Osteocyte (in vitro differentiated cells): Measurements from ENCODE around the gene TMEM145. TPM values are rescaled to one million over a fixed set of nuclear protein-coding genes. Genes with fewer than 3 reads are reported as not detected.

ENCODE experiments used
- DNase-seq: peaks from one replicate; pipeline ENCODE4 v3.0.0; 2021; ENCODE audit warnings: mixed read lengths; ENCODE audit not compliant: unreplicated experiment; ENCODE audit errors: extremely low spot score
- H3K27ac Mint-ChIP-seq: one replicate; pipeline ENCODE4 v1.8.0; 2021; ENCODE audit warnings: mild to moderate bottlenecking, mixed read lengths; ENCODE audit not compliant: unreplicated experiment
- H3K27me3 Mint-ChIP-seq: one replicate; pipeline ENCODE4 v1.8.0; 2021; ENCODE audit warnings: mixed read lengths; ENCODE audit not compliant: unreplicated experiment
- H3K36me3 Mint-ChIP-seq: one replicate; pipeline ENCODE4 v1.8.0; 2021; ENCODE audit warnings: mixed read lengths; ENCODE audit not compliant: unreplicated experiment
- H3K4me1 Mint-ChIP-seq: one replicate; pipeline ENCODE4 v1.8.0; 2021; ENCODE audit warnings: mixed read lengths; ENCODE audit not compliant: unreplicated experiment
- H3K4me3 Mint-ChIP-seq: one replicate; pipeline ENCODE4 v1.8.0; 2021; ENCODE audit warnings: mild to moderate bottlenecking, moderate library complexity, mixed read lengths; ENCODE audit not compliant: unreplicated experiment
- H3K9me3 Mint-ChIP-seq: one replicate; pipeline ENCODE4 v1.8.0; 2021; ENCODE audit warnings: mixed read lengths; ENCODE audit not compliant: unreplicated experiment
- total RNA-seq: library from RNA; stranded (reverse); gene quantifications from 2 replicates; pipeline ENCODE4 v1.2.1, GENCODE V29; 2021
- TF ChIP-seq, protein P1 (sequence below): fragments of 200-600 bp; sonication (generic); IDR thresholded peaks from 2 replicates; pipeline ENCODE4 v1.5.0; 2021; ENCODE audit warnings: antibody characterized with exemption, mild to moderate bottlenecking, moderate library complexity

The TMEM145 gene
- total RNA-seq, 1 donor from 2014 or later, result 0.78 TPM

DNA sequence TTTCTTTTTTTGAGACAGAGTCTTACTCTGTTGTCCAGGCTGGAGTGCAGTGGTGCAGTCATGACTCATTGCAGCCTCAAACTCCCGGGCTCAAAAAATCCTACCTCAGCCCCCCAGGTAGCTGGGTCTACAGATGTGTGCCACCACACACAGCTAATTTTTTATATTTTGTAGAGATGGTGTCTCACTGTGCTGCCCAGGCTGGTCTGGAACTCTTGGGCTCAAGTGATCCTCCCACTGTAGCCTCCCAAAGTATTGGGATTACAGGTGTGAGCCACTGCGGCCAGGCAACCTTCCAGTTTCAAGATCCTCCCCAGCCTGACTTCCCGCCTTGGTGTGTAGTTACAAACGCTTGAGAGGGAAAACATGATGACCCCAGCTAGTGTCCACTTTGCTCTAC, 54.8 kb downstream of the TMEM145 start:
- H3K27ac Mint-ChIP-seq, result no peak overlapping the region
- H3K9me3 Mint-ChIP-seq, result no peaks in the 10 kb centered on the region
- H3K27me3 Mint-ChIP-seq, result no peaks in the 10 kb centered on the region
- no peak for DNase-seq
- no peak overlapping the region for H3K4me3 Mint-ChIP-seq
- peaks cover 16% of the 10 kb centered on the region for H3K4me1 Mint-ChIP-seq
- peaks cover 29% of the 10 kb centered on the region for H3K36me3 Mint-ChIP-seq
- TF ChIP-seq, protein P1, sequence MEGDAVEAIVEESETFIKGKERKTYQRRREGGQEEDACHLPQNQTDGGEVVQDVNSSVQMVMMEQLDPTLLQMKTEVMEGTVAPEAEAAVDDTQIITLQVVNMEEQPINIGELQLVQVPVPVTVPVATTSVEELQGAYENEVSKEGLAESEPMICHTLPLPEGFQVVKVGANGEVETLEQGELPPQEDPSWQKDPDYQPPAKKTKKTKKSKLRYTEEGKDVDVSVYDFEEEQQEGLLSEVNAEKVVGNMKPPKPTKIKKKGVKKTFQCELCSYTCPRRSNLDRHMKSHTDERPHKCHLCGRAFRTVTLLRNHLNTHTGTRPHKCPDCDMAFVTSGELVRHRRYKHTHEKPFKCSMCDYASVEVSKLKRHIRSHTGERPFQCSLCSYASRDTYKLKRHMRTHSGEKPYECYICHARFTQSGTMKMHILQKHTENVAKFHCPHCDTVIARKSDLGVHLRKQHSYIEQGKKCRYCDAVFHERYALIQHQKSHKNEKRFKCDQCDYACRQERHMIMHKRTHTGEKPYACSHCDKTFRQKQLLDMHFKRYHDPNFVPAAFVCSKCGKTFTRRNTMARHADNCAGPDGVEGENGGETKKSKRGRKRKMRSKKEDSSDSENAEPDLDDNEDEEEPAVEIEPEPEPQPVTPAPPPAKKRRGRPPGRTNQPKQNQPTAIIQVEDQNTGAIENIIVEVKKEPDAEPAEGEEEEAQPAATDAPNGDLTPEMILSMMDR, result no peak

DNA sequence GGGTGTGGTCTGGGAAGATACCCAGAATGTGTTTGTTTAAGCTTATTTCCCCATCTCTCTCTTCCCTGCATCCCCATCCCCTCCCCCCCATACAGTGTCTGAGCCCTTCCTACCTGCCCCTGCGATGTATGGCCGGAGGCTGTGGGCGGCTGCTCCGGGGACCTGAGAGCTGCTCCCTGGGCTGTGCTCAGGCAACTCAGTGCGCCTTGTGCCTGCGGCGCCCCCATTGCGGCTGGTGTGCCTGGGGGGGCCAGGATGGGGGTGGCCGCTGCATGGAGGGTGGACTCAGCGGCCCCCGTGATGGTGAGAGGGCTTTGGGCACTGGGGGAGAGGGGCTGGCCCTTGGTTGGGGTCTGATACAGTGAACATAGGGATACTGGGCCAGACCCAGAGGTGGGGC, 55.3 kb downstream of the TMEM145 start:
- Mint-ChIP-seq H3K9me3 (no peaks in the 10 kb centered on the region), H3K4me3 (no peak overlapping the region), H3K36me3 (peaks cover 25% of the 10 kb centered on the region), H3K27ac (no peak overlapping the region), H3K27me3 (no peaks in the 10 kb centered on the region), H3K4me1 (peaks cover 16% of the 10 kb centered on the region)
- DNase-seq, result no peak
- TF ChIP-seq, protein P1, result no peak

DNA sequence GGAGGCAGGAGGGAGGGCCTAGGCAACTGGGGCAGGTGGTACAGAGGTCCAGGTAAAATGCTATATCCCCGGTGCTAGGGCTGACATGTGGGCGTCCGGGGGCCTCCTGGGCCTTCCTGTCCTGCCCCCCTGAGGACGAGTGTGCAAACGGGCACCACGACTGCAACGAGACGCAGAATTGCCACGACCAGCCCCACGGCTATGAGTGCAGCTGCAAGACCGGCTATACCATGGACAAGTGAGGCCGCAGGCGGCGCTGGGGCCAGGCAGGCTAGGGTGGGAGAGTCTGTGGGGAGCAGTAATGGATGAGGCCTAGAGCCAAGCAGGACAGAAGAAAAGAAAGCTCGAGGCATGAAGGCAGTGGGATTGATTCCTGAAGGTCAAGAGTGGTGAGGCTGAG, 55.7 kb downstream of the TMEM145 start:
- TF ChIP-seq, protein P1, result no peak
- Mint-ChIP-seq H3K36me3 (peaks cover 20% of the 10 kb centered on the region), H3K9me3 (no peaks in the 10 kb centered on the region), H3K27me3 (no peaks in the 10 kb centered on the region), H3K27ac (no peak overlapping the region), H3K4me3 (no peak overlapping the region), H3K4me1 (peaks cover 16% of the 10 kb centered on the region)
- DNase-seq, result no peak

DNA sequence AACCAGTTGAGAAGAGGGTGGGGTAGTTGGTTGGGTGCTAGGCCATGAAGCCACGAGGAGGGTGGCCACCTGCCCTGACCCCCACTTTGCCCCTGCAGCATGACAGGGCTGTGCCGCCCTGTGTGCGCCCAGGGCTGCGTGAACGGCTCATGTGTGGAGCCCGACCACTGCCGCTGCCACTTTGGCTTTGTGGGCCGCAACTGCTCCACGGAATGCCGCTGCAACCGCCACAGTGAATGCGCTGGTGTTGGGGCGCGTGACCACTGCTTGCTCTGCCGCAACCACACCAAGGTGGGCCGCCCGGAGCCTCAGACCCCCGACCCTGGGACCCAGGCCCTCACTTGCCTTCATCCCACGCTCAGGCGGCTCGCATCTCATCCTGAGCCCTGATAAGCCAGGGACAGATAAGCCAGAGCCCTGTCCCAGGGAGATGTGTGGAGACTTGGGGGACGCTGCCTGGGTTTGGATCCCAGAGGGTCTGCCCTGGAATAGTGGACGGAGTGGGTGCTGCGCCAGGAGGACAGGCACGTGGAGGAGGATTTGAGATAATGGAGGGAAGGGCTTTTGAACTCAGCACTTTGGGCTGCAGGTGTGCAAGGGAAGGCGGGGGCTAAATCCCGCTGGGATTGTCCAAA, 56.4 kb downstream of the TMEM145 start:
- TF ChIP-seq, protein P1, result no peak
- DNase-seq, result no peak
- peaks cover 16% of the 10 kb centered on the region for H3K4me1 Mint-ChIP-seq
- no peaks in the 10 kb centered on the region for H3K27me3 Mint-ChIP-seq
- no peak overlapping the region for H3K4me3 Mint-ChIP-seq
- no peaks in the 10 kb centered on the region for H3K9me3 Mint-ChIP-seq
- no peak overlapping the region for H3K27ac Mint-ChIP-seq
- peaks cover 17% of the 10 kb centered on the region for H3K36me3 Mint-ChIP-seq

DNA sequence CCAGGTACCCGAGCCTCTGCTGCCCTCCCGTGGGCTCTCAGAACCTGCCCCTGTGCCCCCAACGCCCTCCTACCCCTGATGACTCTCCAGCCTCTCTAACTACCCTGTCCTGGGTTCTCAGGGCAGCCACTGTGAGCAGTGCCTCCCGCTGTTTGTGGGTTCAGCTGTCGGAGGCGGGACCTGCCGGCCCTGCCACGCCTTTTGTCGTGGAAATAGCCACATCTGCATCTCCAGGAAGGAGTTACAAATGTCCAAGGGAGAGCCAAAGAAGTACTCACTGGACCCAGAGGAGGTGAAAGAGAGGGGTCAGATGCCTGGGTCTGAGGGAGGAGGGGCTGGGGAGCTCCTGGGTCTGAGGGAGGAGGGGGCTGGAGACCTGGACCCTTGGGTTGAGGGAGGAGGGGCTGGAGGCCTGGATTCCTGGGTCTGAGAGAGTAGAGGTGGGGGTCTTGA, 57.0 kb downstream of the TMEM145 start:
- DNase-seq, result no peak
- TF ChIP-seq, protein P1, result no peak
- H3K9me3 Mint-ChIP-seq, result no peaks in the 10 kb centered on the region
- H3K36me3 Mint-ChIP-seq, result peaks cover 20% of the 10 kb centered on the region
- no peak overlapping the region for H3K27ac Mint-ChIP-seq
- no peaks in the 10 kb centered on the region for H3K27me3 Mint-ChIP-seq
- H3K4me1 Mint-ChIP-seq, result peaks cover 15% of the 10 kb centered on the region
- no peak overlapping the region for H3K4me3 Mint-ChIP-seq
